Stimulated activated CD4-positive, alpha-beta T cell treated with anti-CD3 and anti-CD28 coated beads, TNF-alpha, amount 100 ng/mL, for 24 hours (primary cell): ENCODE data around the gene COPA.
"Not testable (repeated sequence)": the region's sequence is repeated elsewhere in the genome, so short reads cannot be mapped to it uniquely, and the experiment has no call there.

Experiments
- DNase-seq, 3 experiments: peaks; one replicate each; pipeline ENCODE4 v3.0.0-alpha.2; 2020; ENCODE audit warnings: low read depth in 3 of 3

The COPA gene

DNA sequence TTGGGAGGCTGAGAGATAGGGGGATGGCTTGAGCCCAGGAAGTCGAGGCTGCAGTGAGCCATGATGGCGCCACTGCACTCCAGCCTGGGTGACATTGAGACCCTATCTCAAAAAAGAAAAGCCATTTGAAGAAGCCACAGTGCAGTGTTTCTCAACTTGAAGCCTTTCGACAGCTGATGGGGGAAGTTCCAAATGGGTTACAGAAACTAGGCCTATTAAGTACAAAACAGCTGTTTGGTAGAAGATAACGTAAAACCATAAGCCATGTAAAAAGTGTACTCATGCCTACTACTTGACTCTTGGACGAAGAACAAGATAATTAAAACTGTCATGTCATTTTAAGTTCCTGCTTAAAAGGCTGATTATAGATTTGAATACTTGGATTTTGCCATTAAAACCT is 16.6 kb downstream of the COPA start:
- no peak for DNase-seq

GRCh38 chr1:160325252-160325651 is 17.8 kb downstream of the COPA start:
- no peak for DNase-seq

DNA sequence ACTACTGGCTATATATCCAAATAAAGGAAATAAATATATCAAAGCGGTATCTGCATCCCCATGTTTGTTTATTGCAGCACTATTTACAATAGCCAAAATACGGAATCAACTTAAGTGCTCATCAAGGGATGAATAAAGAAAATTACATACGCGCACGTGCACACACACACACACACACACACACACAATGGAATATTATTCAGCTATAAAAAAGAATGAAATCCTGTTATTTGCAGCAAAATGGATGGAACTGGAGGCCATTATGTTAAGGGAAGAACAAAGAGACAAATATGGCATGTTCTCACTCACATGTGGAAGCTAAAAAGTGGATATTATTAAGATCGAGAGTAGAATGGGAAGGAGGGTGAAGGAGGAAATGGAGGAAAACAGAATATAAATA is 20.2 kb downstream of the COPA start:
- DNase-seq = no peak

DNA sequence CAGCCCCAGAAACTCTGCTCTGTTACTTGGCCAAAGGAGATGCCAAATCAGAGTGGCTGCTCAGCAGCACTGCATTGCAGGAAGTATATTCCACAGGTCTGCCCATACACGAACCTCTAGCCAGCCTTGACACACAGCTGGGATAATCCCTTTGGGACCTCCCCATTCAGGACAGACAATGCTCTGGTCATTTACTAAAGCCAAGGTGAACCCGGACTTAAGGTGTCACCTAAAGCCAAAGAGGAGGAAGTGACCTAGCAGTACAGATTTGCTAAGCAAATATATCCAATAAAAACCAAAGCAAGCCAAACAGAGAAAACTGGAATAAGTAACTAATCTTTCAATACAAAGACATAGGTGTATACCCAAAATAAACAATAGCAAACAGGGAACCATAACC is 27.7 kb downstream of the COPA start:
- DNase-seq = no peak

DNA sequence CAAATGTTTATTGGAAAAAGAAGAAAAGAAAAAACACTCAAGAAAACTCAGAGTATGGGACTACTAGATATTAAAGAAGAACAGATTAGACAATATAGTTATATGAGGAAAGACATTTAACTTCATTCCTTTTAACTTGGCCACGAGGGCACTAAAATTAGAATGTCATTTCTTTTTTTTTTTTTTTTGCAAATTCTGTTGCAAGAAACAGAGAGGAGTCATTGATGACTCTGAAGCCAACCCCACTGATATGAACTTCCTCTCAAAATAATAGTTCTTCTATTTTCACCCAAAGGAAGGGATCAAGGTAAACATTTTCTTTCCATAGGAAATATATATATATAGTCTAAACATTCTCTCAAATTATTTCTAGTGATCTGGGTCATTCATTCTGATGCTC is 33.5 kb downstream of the COPA start:
- DNase-seq = no peak

DNA sequence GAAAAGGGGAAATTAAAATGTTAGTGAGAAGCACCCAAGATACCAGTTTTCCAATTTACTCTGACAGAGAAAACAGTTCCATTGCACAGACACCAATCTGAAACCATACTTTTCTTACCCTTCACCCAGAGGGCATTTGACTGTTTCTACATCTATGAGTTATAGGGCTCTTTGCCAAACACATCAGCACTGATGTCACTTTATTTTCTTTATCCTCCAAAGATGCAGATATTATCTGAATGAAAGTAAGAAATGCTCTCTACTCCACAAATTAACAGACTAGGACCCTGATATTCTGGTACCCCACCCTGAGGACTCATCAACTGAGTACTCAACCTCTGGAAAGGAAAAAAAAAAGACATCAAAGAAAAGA is 33.9 kb downstream of the COPA start:
- no peak for DNase-seq

DNA sequence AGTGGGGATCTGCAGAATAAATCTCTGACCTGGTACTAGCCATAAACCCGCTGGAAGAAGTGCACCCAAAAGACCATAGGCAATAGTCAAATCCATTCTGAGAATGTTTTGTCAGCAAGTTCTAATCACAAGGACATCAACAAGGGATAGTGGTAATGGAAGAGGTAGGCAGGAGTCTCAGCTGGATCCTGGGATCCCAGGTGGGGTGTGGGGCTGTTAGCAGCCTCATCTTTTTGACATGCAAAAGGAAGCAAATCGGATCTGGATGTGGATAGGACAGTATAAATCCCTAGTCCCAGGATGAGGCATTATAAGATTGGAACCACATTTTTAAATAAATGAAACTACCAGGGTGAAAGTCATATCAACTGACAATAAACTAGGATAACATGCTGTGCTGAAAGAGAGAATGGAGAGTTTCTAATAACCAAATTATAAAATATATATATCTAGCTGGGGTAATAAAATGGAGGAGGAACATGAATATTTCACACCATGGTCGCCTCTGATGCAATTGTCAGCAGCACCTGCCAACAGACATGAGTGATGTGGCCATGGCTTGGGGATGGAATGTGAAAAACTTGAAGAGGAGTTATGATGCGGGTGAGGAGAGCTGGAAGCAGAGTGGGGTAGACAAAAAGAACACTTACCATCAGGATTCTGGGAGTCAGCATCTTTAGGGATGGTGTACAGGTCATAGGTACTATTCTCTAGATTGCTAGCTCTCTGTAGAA is 34.4 kb downstream of the COPA start:
- no peak for DNase-seq

GRCh38 chr1:160307118-160307791 is 35.8 kb downstream of the COPA start:
- no peak for DNase-seq

- DNase-seq = no peak
Measured at GRCh38 chr1:160300173-160300572, 42.9 kb downstream of the COPA start.

- DNase-seq = no peak
Measured at GRCh38 chr1:160296036-160296435, 47.0 kb downstream of the COPA start.

DNA sequence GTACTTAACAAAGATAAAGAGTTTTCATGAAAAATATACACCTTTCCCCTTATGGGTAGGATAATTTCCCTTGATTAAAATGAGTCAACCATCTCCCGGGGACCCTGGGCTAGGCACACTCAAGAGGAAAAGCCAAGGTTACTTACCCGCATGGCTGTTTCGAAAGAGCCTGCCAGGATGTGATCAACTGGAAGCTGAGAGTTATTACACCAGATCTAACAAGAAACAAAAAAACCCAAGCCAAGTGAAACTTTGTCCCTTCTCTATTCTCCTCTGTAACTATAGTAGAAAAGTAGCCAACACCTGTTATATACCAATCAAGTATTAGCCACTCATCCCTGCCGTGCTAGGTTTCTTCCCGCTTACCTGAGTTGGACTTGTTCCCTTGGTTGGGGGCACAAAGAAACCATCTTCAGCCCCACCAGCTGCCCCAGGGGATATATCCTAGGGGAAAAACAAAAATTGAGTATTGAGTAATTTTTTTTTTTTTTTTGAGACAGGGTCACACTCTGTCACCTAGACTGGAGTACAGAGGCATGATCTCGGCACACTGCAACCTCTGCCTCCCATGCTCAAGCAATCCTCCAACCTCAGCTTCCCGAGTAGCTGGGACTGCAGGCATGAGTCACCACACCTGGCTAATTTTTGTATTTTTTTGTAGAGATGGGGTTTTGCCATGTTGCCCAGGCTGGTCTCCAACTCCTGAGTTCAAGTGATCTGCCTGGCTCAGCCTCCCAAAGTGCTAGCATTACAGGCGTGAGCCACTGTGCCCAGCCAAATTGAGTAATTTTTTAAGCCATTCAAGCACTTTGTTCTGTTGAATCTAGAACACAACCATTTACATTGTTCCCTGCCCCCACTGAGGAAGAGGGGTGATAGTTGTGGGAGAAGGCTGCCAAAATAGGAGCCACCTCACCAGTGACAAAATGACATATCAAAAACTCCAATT is 49.8 kb downstream of the COPA start:
- no peak for DNase-seq

- DNase-seq = peak; percentile 29 to 60 (median 48)
Measured at GRCh38 chr1:160291248-160292220, 51.5 kb downstream of the COPA start.

GRCh38 chr1:160287769-160288168 is 55.3 kb downstream of the COPA start:
- not testable (repeated sequence) for DNase-seq

- DNase-seq = no peak
Measured at GRCh38 chr1:160285506-160285905, 57.5 kb downstream of the COPA start.

- peak; percentile 84 to 95 (median 89) for DNase-seq
Measured at GRCh38 chr1:160284782-160285344, 58.2 kb downstream of the COPA start, which contains the start of gene PEX19. Gene PEX19 (minus strand): TSS chr1:160285133. CDS start chr1:160285124, 9 bp downstream.

GRCh38 chr1:160284220-160284781 is 58.7 kb downstream of the COPA start:
- DNase-seq = no peak

- no peak for DNase-seq
Measured at GRCh38 chr1:160282807-160283206, 60.2 kb downstream of the COPA start.

GRCh38 chr1:160277987-160278386 is 65.1 kb downstream of the COPA start:
- no peak for DNase-seq

DNA sequence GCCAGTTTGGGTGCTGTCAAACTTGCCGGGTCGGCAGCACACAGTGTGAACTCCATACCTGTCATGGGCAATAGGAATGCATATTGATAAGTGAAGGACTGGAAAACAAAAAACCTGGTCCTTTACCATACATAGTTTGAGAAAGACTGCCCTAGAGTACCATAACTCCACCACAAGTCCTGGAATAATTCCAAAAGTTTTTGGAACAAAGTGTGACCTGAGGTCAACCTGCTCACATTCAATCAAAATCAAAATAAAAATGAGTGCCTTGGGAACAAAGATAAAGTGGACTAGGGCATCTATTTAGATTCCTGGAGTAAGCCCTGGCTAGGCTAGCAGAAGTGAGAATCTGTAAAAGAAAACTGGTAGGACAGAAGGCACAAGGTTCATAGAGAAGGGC is 65.7 kb downstream of the COPA start:
- no peak for DNase-seq

GRCh38 chr1:160271025-160271424 is 72.0 kb downstream of the COPA start:
- DNase-seq = no peak
